Upper lobe of left lung (tissue), 4 donors: ENCODE results near the gene TMEM273.

Source experiments
- CTCF ChIP-seq, 6 experiments: fragments of 450-650 bp in 4 of 6; fragments of 200-600 bp in 2 of 6; sonication (generic) in 2 of 6; IDR thresholded peaks; one replicate each; pipeline ENCODE4 v1.5.1; 2016 to 2019; ENCODE audit warnings: antibody characterized with exemption in 6 of 6
- EP300 ChIP-seq, 4 donors: sonication (generic); formaldehyde crosslinking; IDR thresholded peaks; one replicate each; pipeline ENCODE4 v1.5.1; 2017; ENCODE audit warnings: antibody characterized with exemption in 4 of 4, control low read depth in 2 of 4

GRCh38 chr10:49111320-49111698, 76.9 kb downstream of the TMEM273 start:
- TF ChIP-seq CTCF (IDR thresholded peaks at IDR 0.05) (no peak), EP300 (IDR thresholded peaks at IDR 0.05) (no peak)
